Calu3 (cell line): ENCODE data around the gene NAE1. TPM values are rescaled to one million over a fixed set of nuclear protein-coding genes. Genes with fewer than 3 reads are reported as not detected.

Source experiments
- BruUV-seq: library from RNA; stranded (reverse); fragments of 400-500 nt; replicated peaks from 2 replicates; lab custom pipeline; 2021; lab: Mats Ljungman, UMichigan
- CTCF ChIA-PET: fragments of 300-600 bp; sonication (Branson Sonifier 250); formaldehyde crosslinking; loops from one replicate; lab custom pipeline; 2022; ENCODE audit warnings: antibody characterized with exemption; lab: Charles Lee
- DNase-seq: peaks from one replicate; pipeline ENCODE4 v3.0.0; 2022
- H3K27ac Mint-ChIP-seq: one replicate; pipeline ENCODE4 v1.8.0; 2022; ENCODE audit warnings: mixed read lengths; ENCODE audit not compliant: unreplicated experiment
- H3K27me3 Mint-ChIP-seq: one replicate; pipeline ENCODE4 v1.8.0; 2022; ENCODE audit warnings: mixed read lengths; ENCODE audit not compliant: unreplicated experiment
- H3K36me3 Mint-ChIP-seq: one replicate; pipeline ENCODE4 v1.8.0; 2022; ENCODE audit warnings: mild to moderate bottlenecking, moderate library complexity, mixed read lengths; ENCODE audit not compliant: insufficient read depth, unreplicated experiment
- H3K4me1 Mint-ChIP-seq: one replicate; pipeline ENCODE4 v1.8.0; 2022; ENCODE audit warnings: mild to moderate bottlenecking, low read depth, mixed read lengths; ENCODE audit not compliant: unreplicated experiment
- H3K4me3 Mint-ChIP-seq: one replicate; pipeline ENCODE4 v1.8.0; 2022; ENCODE audit warnings: mild to moderate bottlenecking, low read depth, moderate library complexity, mixed read lengths; ENCODE audit not compliant: unreplicated experiment
- H3K9me3 Mint-ChIP-seq: one replicate; pipeline ENCODE4 v1.8.0; 2022; ENCODE audit warnings: low read depth, mixed read lengths; ENCODE audit not compliant: unreplicated experiment
- CTCF ChIP-seq: fragments of 200-600 bp; IDR thresholded peaks from one replicate; pipeline ENCODE4 v1.8.0; 2022; ENCODE audit warnings: antibody characterized with exemption; ENCODE audit not compliant: unreplicated experiment
- intact Hi-C: fragments of 100-400 bp; cut with micrococcal nuclease; formaldehyde crosslinking; loops from one replicate; pipeline ENCODE4 v1.10.0; 2022; ENCODE audit not compliant: unreplicated experiment
- total RNA-seq: library from RNA; stranded (reverse); gene quantifications from 2 replicates; pipeline ENCODE4 v1.2.3, GENCODE V29; 2022

NAE1 gene
- total RNA-seq, 1 experiment from 2014 or later: 79.4 TPM

GRCh38 chr16:66786551-66786950, 44.2 kb downstream of the NAE1 start:
- BruUV-seq: no TSS peak
- Mint-ChIP-seq H3K27me3 (no peaks in the 10 kb centered on the region), H3K4me3 (no peak overlapping the region), H3K4me1 (no peaks in the 10 kb centered on the region), H3K9me3 (no peaks in the 10 kb centered on the region), H3K27ac (no peak overlapping the region), H3K36me3 (no peaks in the 10 kb centered on the region)
- TF ChIP-seq CTCF: no peak
- intact Hi-C loops: no loop called here
- no peak for DNase-seq
- CTCF ChIA-PET: no interaction called here

- H3K4me3 Mint-ChIP-seq: no peak overlapping the region
- intact Hi-C loops: no loop called here
- no peaks in the 10 kb centered on the region for H3K4me1 Mint-ChIP-seq
- no peak for DNase-seq
- BruUV-seq: no TSS peak
- H3K9me3 Mint-ChIP-seq: no peaks in the 10 kb centered on the region
- TF ChIP-seq CTCF: no peak
- no peak overlapping the region for H3K27ac Mint-ChIP-seq
- CTCF ChIA-PET: no interaction called here
- no peaks in the 10 kb centered on the region for H3K27me3 Mint-ChIP-seq
- H3K36me3 Mint-ChIP-seq: no peaks in the 10 kb centered on the region
Observed at GRCh38 chr16:66776457-66776856, 54.3 kb downstream of the NAE1 start.

- BruUV-seq: no TSS peak
- no peaks in the 10 kb centered on the region for H3K36me3 Mint-ChIP-seq
- no peak overlapping the region for H3K4me3 Mint-ChIP-seq
- H3K9me3 Mint-ChIP-seq: no peaks in the 10 kb centered on the region
- no peak for TF ChIP-seq CTCF
- H3K27ac Mint-ChIP-seq: no peak overlapping the region
- DNase-seq: no peak
- no peaks in the 10 kb centered on the region for H3K27me3 Mint-ChIP-seq
- intact Hi-C loops: no loop called here
- no peaks in the 10 kb centered on the region for H3K4me1 Mint-ChIP-seq
- CTCF ChIA-PET: interaction anchor here (0.7 kb wide), 1 partner anchor 27 kb away, joined by 3 read pairs; no protein-coding TSS in a partner anchor
Observed at GRCh38 chr16:66774981-66775380, 55.8 kb downstream of the NAE1 start.

GRCh38 chr16:66758086-66758485, 72.7 kb downstream of the NAE1 start:
- no peak overlapping the region for H3K4me3 Mint-ChIP-seq
- CTCF ChIA-PET: no interaction called here
- no peaks in the 10 kb centered on the region for H3K36me3 Mint-ChIP-seq
- intact Hi-C loops: no loop called here
- no peak for TF ChIP-seq CTCF
- no peaks in the 10 kb centered on the region for H3K9me3 Mint-ChIP-seq
- DNase-seq: no peak
- no peaks in the 10 kb centered on the region for H3K27me3 Mint-ChIP-seq
- no peaks in the 10 kb centered on the region for H3K4me1 Mint-ChIP-seq
- BruUV-seq: no TSS peak
- H3K27ac Mint-ChIP-seq: no peak overlapping the region
